K562 (cell line): ENCODE data around the gene RHOA. TPM values are rescaled to one million over a fixed set of nuclear protein-coding genes. Genes with fewer than 3 reads are reported as not detected.
A peak's percentile ranks its signal among the peaks of the same experiment; 100 is the strongest.

ENCODE experiments used
- CREB3L1 ChIP-seq: fragments of 450-650 bp; IDR thresholded peaks from 2 replicates; pipeline ENCODE4 v1.6.1; 2014; ENCODE audit warnings: low read depth, mild to moderate bottlenecking, moderate library complexity, borderline replicate concordance
- CUX1 ChIP-seq: fragments of 200-800 bp; sonication (Bioruptor generic); IDR thresholded peaks from 2 replicates; pipeline ENCODE4 v1.6.1; 2016; ENCODE audit warnings: missing genetic modification characterization, missing compliant biosample characterization
- ZBTB40 ChIP-seq, 2 experiments: fragments of 450-650 bp in 1 of 2; sonication (generic) in 1 of 2; formaldehyde crosslinking in 1 of 2; IDR thresholded peaks; 2 replicates each; pipeline versions ENCODE4 v1.7.1 to v1.9.0; 2016 to 2022; ENCODE audit warnings: inconsistent platforms in 1 of 2, mild to moderate bottlenecking in 1 of 2, missing genetic modification reagents in 1 of 2
- ZBTB49 ChIP-seq: sonication (generic); formaldehyde crosslinking; IDR thresholded peaks from 2 replicates; pipeline ENCODE4 v1.8.0; 2022; ENCODE audit warnings: missing genetic modification reagents, mild to moderate bottlenecking, borderline replicate concordance
- ZNF124 ChIP-seq: sonication (generic); formaldehyde crosslinking; IDR thresholded peaks from 2 replicates; pipeline ENCODE4 v1.8.1; 2022; ENCODE audit warnings: missing genetic modification reagents
- ZNF695 ChIP-seq: fragments of 450-650 bp; formaldehyde crosslinking; IDR thresholded peaks from 2 replicates; pipeline ENCODE4 v1.4.0; 2020; ENCODE audit warnings: mild to moderate bottlenecking, moderate library complexity
- polyA plus RNA-seq, 8 experiments: library from polyadenylated mRNA; depleted of rRNA in 4 of 8; stranded (reverse) in 5 of 8; unstranded in 3 of 8; fragments of >200 nt; fragmentation: Nextera tagmentation in 2 of 8; fragmentation: Illumina TruSeq in 1 of 8; extraction: Ambion mirVana in 2 of 8; extraction: Trizol in 1 of 8; gene quantifications; 2 replicates each; pipeline versions ENCODE4 v1.2.1 to v1.2.3, GENCODE V29; 2011 to 2014; ENCODE audit warnings: inconsistent platforms in 1 of 8, missing spikeins in 1 of 8
- total RNA-seq, 7 experiments: library from RNA; depleted of rRNA in 6 of 7; stranded (reverse); fragments of >200 nt in 6 of 7; fragmentation: Illumina TruSeq in 2 of 7; extraction: Trizol in 2 of 7; gene quantifications; 2 replicates each; pipeline versions ENCODE4 v1.2.1 to v1.2.3, GENCODE V29; 2011 to 2021; ENCODE audit warnings: low replicate concordance in 1 of 7

RHOA gene
- total and polyA plus RNA-seq, 9 of the 15 experiments (the other 6 are each of a cell fraction or from before 2014, with no cell fraction given) = 136 to 540 (median 236) TPM

GRCh38 chr3:49339941-49340800, 71.6 kb downstream of the RHOA start, which contains the start of gene USP4 (continued):
- 0 out of 2 replicates have a peak, but pooled peaks have one; percentile 51 for TF ChIP-seq ZBTB49
- no peak for TF ChIP-seq ZNF124 (CRISPR knock-in tag)
- TF ChIP-seq ZBTB40 (IDR thresholded peaks at IDR 0.05) = peak; percentile 75
- TF ChIP-seq ZBTB40 (CRISPR knock-in tag; IDR thresholded peaks at IDR 0.05) = no peak
- no peak for TF ChIP-seq CUX1
- 0 out of 2 replicates have a peak, but pooled peaks have one; percentile 60 for TF ChIP-seq ZNF695 (CRISPR knock-in tag)
- TF ChIP-seq CREB3L1 = peak; percentile 73; the same call in 1 of the 2 replicates
